GM19240 (cell line): ENCODE results near the gene FMC1.

Experiments
- DNase-seq: peaks from one replicate; pipeline ENCODE4 v3.0.0; 2011; ENCODE audit warnings: low spot score; ENCODE audit not compliant: insufficient read length

Gene FMC1

GRCh38 chr7:139374246-139374645 lies 33.1 kb downstream of the FMC1 start:
- no peak for DNase-seq

- DNase-seq = no peak
Measured at GRCh38 chr7:139382439-139382838, 41.3 kb downstream of the FMC1 start.

GRCh38 chr7:139384611-139385010 lies 43.5 kb downstream of the FMC1 start:
- no peak for DNase-seq

GRCh38 chr7:139387594-139387993 lies 46.5 kb downstream of the FMC1 start:
- no peak for DNase-seq

GRCh38 chr7:139389091-139389490 lies 48.0 kb downstream of the FMC1 start:
- no peak for DNase-seq

GRCh38 chr7:139389774-139390173 lies 48.6 kb downstream of the FMC1 start:
- no peak for DNase-seq

- DNase-seq = no peak
Measured at GRCh38 chr7:139393621-139394211, 52.6 kb downstream of the FMC1 start.

GRCh38 chr7:139394540-139394939 lies 53.4 kb downstream of the FMC1 start:
- DNase-seq = no peak
